Inferior parietal cortex (tissue), 1 donor: ENCODE results near the gene AP5Z1.

Experiments
- DNase-seq: peaks from one replicate; pipeline ENCODE4 v3.0.0-alpha.2; 2016; ENCODE audit errors: extremely low spot score

The AP5Z1 gene

GRCh38 chr7:4840079-4840501 lies 64.7 kb downstream of the AP5Z1 start:
- no peak for DNase-seq
